SK-N-SH (cell line): ENCODE measurements around the gene C10orf90. TPM values are rescaled to one million over a fixed set of nuclear protein-coding genes. Genes with fewer than 3 reads are reported as not detected.

Experiments
- CTCF ChIA-PET: fragments of 300-600, 350-600 bp; formaldehyde crosslinking; extraction: SDS; loops from one replicate; lab custom pipeline; 2021; lab: Yijun Ruan, JAX
- POLR2A ChIA-PET: fragments of 350-600 bp; sonication (Branson Sonifier 250); formaldehyde crosslinking; extraction: SDS; loops from one replicate; lab custom pipeline; 2020; ENCODE audit warnings: antibody characterized with exemption, inconsistent platforms; lab: Yijun Ruan, JAX
- DNase-seq: peaks from one replicate; pipeline ENCODE4 v3.0.0; 2012
- H2AFZ ChIP-seq: fragments of 200-600 bp; sonication (generic); 2 replicates; pipeline ENCODE4 v1.8.1; 2016; ENCODE audit warnings: antibody characterized with exemption, mild to moderate bottlenecking, low read depth
- H3F3A ChIP-seq: fragments of 200-600 bp; sonication (generic); replicated peaks from 2 replicates; pipeline ENCODE3; 2016; ENCODE audit warnings: antibody characterized with exemption, mild to moderate bottlenecking; ENCODE audit not compliant: insufficient read depth
- H3K27ac ChIP-seq, 2 experiments: fragments of 200-500 bp in 1 of 2; fragments of 200-600 bp in 1 of 2; sonication (Bioruptor generic) in 1 of 2; sonication (generic), shearing (Covaris generic) in 1 of 2; 2 replicates each; pipeline versions ENCODE4 v1.5.1 to v1.6.1; 2014 to 2016; ENCODE audit warnings: low read depth in 2 of 2, inconsistent platforms in 1 of 2, low read length in 1 of 2, mild to moderate bottlenecking in 1 of 2, mixed read lengths in 1 of 2
- H3K27me3 ChIP-seq: fragments of 200-600 bp; sonication (generic), shearing (Covaris generic); 2 replicates; pipeline ENCODE4 v1.6.1; 2016; ENCODE audit warnings: mixed run types; ENCODE audit not compliant: insufficient read depth
- H3K36me3 ChIP-seq, 2 experiments: fragments of 200-500 bp in 1 of 2; fragments of 200-600 bp in 1 of 2; sonication (Bioruptor generic) in 1 of 2; sonication (generic) in 1 of 2; replicated peaks in 1 of 2; 2 replicates each; pipeline versions ENCODE3 to v1.5.1; 2014 to 2016; ENCODE audit warnings: low read length in 1 of 2, mild to moderate bottlenecking in 1 of 2; ENCODE audit not compliant: insufficient read depth in 2 of 2, control insufficient read depth in 1 of 2
- H3K4me1 ChIP-seq, 2 experiments: fragments of 200-500 bp in 1 of 2; fragments of 200-600 bp in 1 of 2; sonication (Bioruptor generic) in 1 of 2; sonication (generic), shearing (Covaris generic) in 1 of 2; 2 replicates each; pipeline versions ENCODE4 v1.5.1 to v1.6.1; 2014 to 2016; ENCODE audit warnings: low read depth in 1 of 2, low read length in 1 of 2, mixed run types in 1 of 2; ENCODE audit not compliant: insufficient read depth in 2 of 2, control insufficient read depth in 1 of 2
- H3K4me2 ChIP-seq: fragments of 200-600 bp; sonication (generic), shearing (Covaris generic); 2 replicates; pipeline ENCODE4 v1.6.1; 2017; ENCODE audit warnings: mixed run types
- H3K4me3 ChIP-seq, 2 experiments: fragments of 200-500 bp in 1 of 2; fragments of 200-600 bp in 1 of 2; sonication (Bioruptor generic) in 1 of 2; sonication (generic), shearing (Covaris generic) in 1 of 2; 2 replicates each; pipeline versions ENCODE4 v1.5.1 to v1.8.1; 2014 to 2016; ENCODE audit warnings: low read depth in 2 of 2, inconsistent platforms in 1 of 2, low read length in 1 of 2, mild to moderate bottlenecking in 1 of 2, mixed read lengths in 1 of 2, moderate library complexity in 1 of 2
- H3K79me2 ChIP-seq: fragments of 200-600 bp; sonication (generic); 2 replicates; pipeline ENCODE4 v1.8.1; 2017; ENCODE audit warnings: mild to moderate bottlenecking; ENCODE audit not compliant: insufficient read depth
- H3K9ac ChIP-seq: fragments of 200-600 bp; sonication (generic); 2 replicates; pipeline ENCODE4 v1.6.1; 2017; ENCODE audit warnings: mixed run types
- H3K9me2 ChIP-seq: fragments of 200-600 bp; sonication (generic); 2 replicates; pipeline ENCODE4 v1.6.1; 2017; ENCODE audit warnings: mixed run types
- H3K9me3 ChIP-seq: fragments of 200-600 bp; sonication (generic); 2 replicates; pipeline ENCODE4 v1.6.1; 2017; ENCODE audit warnings: mixed run types, mild to moderate bottlenecking, moderate library complexity
- H4K20me1 ChIP-seq: fragments of 200-600 bp; sonication (generic); 2 replicates; pipeline ENCODE4 v1.6.1; 2017; ENCODE audit warnings: mild to moderate bottlenecking, mixed run types; ENCODE audit not compliant: insufficient read depth
- CHD2 ChIP-seq: fragments of 150-350 bp; IDR thresholded peaks from 2 replicates; pipeline ENCODE4 v1.6.1; 2018; ENCODE audit warnings: low read length; ENCODE audit not compliant: partially characterized antibody
- ELF1 ChIP-seq: IDR thresholded peaks from 2 replicates; pipeline ENCODE4 v1.4.0; 2012
- FOXM1 ChIP-seq: IDR thresholded peaks from 2 replicates; pipeline ENCODE4 v1.4.0; 2012; ENCODE audit warnings: low read depth, mild to moderate bottlenecking
- MXI1 ChIP-seq: IDR thresholded peaks from 2 replicates; pipeline ENCODE4 v1.6.1; 2012; ENCODE audit warnings: mild to moderate bottlenecking, low read depth, low read length, improper control_type of control experiment
- NFIC ChIP-seq: IDR thresholded peaks from 2 replicates; pipeline ENCODE4 v1.4.0; 2012; ENCODE audit warnings: borderline replicate concordance
- NRF1 ChIP-seq: IDR thresholded peaks from 2 replicates; pipeline ENCODE4 v1.6.1; 2012; ENCODE audit warnings: low read depth, mild to moderate bottlenecking, low read length
- POLR2AphosphoS5 ChIP-seq: IDR thresholded peaks from 2 replicates; pipeline ENCODE4 v1.6.1; 2012; ENCODE audit warnings: low read depth, low read length
- RAD21 ChIP-seq: IDR thresholded peaks from 2 replicates; pipeline ENCODE4 v1.6.1; 2012; ENCODE audit warnings: mild to moderate bottlenecking, low read length
- RXRA ChIP-seq: IDR thresholded peaks from 2 replicates; pipeline ENCODE4 v1.4.0; 2012; ENCODE audit warnings: low read depth, mild to moderate bottlenecking, borderline replicate concordance
- SIN3A ChIP-seq: IDR thresholded peaks from 2 replicates; pipeline ENCODE4 v1.6.1; 2012; ENCODE audit warnings: low read depth, mild to moderate bottlenecking, low read length, moderate library complexity, borderline replicate concordance
- SMC3 ChIP-seq: IDR thresholded peaks from 2 replicates; pipeline ENCODE4 v1.6.1; 2012; ENCODE audit warnings: low read depth, low read length, improper control_type of control experiment
- TAF1 ChIP-seq: IDR thresholded peaks from 2 replicates; pipeline ENCODE4 v1.6.1; 2012; ENCODE audit warnings: low read depth, mild to moderate bottlenecking, low read length, moderate library complexity, borderline replicate concordance
- TEAD4 ChIP-seq: IDR thresholded peaks from 2 replicates; pipeline ENCODE4 v1.4.0; 2012; ENCODE audit warnings: mild to moderate bottlenecking, borderline replicate concordance; ENCODE audit not compliant: insufficient read depth
- YY1 ChIP-seq: IDR thresholded peaks from 2 replicates; pipeline ENCODE4 v1.4.0; 2012; ENCODE audit warnings: low read depth, mild to moderate bottlenecking
- WGBS: methylation state at CpG from one replicate; pipeline ENCODE4 v1.1.6; 2017; ENCODE audit warnings: low lambda C conversion rate; 5-methylcytosine and 5-hydroxymethylcytosine counted together
- polyA plus RNA-seq, 3 experiments: library from polyadenylated mRNA; depleted of rRNA; stranded (reverse); fragments of >200 nt; gene quantifications; 2 replicates each; pipeline ENCODE4 v1.2.3, GENCODE V29; 2012
- TF ChIP-seq, protein P1 (sequence below): IDR thresholded peaks from 2 replicates; pipeline ENCODE4 v1.4.0; 2012; ENCODE audit warnings: low read depth
- TF ChIP-seq, protein P2 (sequence below): IDR thresholded peaks from 2 replicates; pipeline ENCODE4 v1.4.0; 2012; ENCODE audit warnings: low read depth, borderline replicate concordance

C10orf90 gene
- polyA plus RNA-seq, 1 of the 3 experiments (the other 2 are of a cell fraction), result 0.21 TPM

DNA sequence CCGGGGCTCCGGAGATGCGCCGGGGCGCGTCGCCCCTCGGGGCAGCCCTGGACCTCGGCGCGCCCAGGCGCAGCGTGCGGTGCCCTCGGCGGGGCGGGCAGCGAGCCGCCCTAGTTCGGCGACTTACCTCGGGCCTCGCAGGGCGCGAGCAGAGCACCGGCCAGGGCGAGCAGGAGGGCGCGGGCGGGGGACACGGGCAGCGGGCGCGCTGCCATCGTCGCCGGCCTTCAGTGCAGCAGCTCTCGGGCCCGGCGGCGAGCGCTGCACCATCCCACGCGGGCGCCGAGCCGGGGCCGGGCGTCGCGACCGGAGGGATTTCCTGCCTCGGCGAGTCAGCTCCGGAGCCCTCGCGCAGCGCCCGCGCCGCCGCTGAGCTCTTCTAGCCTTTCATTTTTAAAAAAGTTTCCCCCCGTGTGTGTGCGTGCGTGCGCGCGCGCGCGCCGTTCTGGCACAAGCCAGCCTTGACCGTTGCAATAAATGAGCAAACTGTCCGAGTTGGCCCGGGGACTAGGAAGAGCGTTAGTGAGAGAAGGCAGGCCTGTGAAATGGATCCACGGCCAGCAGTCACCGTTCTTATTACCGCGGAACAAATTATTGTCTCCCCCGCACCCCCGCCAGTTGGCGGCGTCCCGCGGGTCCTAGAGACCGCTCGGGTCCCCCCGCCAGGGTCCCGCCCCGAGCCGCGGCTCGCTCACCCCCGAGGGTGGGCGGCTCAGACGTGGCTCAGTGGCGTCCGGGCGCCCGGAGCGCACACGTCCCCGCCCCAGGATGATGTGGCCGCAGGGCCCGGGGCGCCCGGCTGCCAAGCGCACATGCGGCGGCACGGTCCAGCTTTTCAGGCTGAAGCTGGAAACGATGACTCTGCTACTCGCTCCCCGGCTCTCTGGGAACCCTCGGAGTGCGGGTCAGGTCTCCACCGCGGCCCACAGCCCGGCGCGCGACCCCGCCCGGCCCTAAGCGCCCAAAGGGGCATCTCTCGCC lies 282.3 kb downstream of the C10orf90 start, which contains the start of gene ADAM12:
TSS of gene ADAM12 (minus strand) at position 547 of the 981 bp plus-strand sequence. CDS start at position 215, 332 bp downstream.
- WGBS, result 2% methylated on average over 27 of the region's 127 CpGs
- peaks cover 7% of the 10 kb centered on the region for H3K79me2 ChIP-seq
- no peak for TF ChIP-seq FOXM1
- peak; percentile 18 for TF ChIP-seq CHD2
- no peak for TF ChIP-seq TAF1
- peak; percentile 25; the same call in 1 of the 2 replicates for TF ChIP-seq POLR2AphosphoS5
- TF ChIP-seq SIN3A, result no peak
- TF ChIP-seq MXI1, result peak; percentile 47; the same call in 1 of the 2 replicates
- TF ChIP-seq YY1, result 0 out of 2 replicates have a peak, but pooled peaks have one; percentile 44
- TF ChIP-seq NRF1, result peak; percentile 43; the same call in 1 of the 2 replicates
- TF ChIP-seq, protein P1, sequence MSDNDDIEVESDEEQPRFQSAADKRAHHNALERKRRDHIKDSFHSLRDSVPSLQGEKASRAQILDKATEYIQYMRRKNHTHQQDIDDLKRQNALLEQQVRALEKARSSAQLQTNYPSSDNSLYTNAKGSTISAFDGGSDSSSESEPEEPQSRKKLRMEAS, result peak; percentile 68; the same call in 1 of the 2 replicates
- TF ChIP-seq, protein P2, sequence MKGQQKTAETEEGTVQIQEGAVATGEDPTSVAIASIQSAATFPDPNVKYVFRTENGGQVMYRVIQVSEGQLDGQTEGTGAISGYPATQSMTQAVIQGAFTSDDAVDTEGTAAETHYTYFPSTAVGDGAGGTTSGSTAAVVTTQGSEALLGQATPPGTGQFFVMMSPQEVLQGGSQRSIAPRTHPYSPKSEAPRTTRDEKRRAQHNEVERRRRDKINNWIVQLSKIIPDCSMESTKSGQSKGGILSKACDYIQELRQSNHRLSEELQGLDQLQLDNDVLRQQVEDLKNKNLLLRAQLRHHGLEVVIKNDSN, result no peak
- peaks cover 14% of the 10 kb centered on the region for H3F3A ChIP-seq
- H3K4me3 ChIP-seq, result peak within 1 kb of the TSS; percentile 60 to 71
- peak; percentile 88 for DNase-seq
- H3K27ac ChIP-seq, result peak within 1 kb of the TSS; percentile 36 to 76; a peak in 3 of 4 replicates
- CTCF ChIA-PET, result interaction anchor here (0.6 to 4.0 kb wide), 42 partner anchors 7 to 519 kb away, joined by 3 to 33 read pairs (median 5); no protein-coding TSS in a partner anchor
- peak within 1 kb of the TSS; percentile 46 for H3K9ac ChIP-seq
- peak within 1 kb of the TSS; percentile 86 for H2AFZ ChIP-seq
- H3K27me3 ChIP-seq, result no peaks in the 10 kb centered on the region
- peak within 1 kb of the TSS; percentile 87 for H3K4me2 ChIP-seq
- no peaks in the 10 kb centered on the region for H4K20me1 ChIP-seq
- H3K9me3 ChIP-seq, result no peaks in the 10 kb centered on the region; the same call in none of the 2 replicates
- no peaks in the 10 kb centered on the region for H3K9me2 ChIP-seq
- H3K4me1 ChIP-seq, result peaks cover 0 to 10% of the 10 kb centered on the region in 2 experiments; a peak in 2 of 4 replicates
- POLR2A ChIA-PET, result interaction anchor here (0.8 to 1.3 kb wide), 2 partner anchors 16 to 37 kb away, joined by 3 read pairs; no protein-coding TSS in a partner anchor
- no peaks in the 10 kb centered on the region for H3K36me3 ChIP-seq

DNA sequence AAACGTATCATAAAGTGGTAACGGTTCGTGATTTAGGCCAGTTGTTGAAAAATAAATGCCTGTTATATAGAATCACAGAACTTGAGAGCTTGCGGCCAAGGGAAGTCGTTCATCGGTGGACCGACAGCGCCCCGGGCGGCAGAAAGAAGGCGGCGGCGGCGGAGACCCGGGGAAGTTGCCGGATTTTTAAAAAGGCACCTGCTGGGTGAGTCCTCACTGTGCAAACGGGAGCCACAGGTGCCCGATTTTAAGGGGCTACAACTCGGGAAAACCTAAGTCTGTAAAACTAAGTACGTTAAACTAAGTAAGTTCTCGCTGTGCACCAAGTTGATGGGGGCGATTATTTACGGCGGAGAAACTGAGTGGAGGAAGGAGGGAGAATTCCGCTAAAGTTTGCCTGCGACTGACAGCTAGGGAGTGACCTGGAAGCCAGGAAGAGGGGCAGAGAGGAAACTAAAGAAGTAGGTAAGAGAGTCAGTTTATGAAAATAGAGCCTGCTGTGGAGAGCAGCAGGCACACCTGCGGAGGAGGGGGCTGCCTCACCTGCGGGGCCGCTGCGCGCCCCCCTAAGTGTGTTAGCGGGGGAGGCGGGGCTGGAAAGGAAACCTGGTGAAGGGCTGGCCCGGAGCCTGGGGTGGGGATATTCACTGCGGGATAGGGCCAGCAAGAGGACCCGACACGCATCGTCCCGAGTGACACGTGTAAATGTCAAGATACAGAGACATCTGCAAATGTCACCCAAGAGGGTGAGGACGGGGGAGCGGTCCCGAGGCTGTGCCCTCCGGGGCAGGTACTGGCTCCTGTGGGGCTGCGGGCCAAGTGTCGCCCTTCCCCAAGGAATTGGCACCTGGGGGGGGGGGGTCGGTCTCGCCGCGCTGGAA lies 283.2 kb downstream of the C10orf90 start:
- H3K27ac ChIP-seq, result peak overlapping the region; percentile 54 to 76
- peaks cover 9% of the 10 kb centered on the region for H3K79me2 ChIP-seq
- no peaks in the 10 kb centered on the region; the same call in none of the 2 replicates for H3K9me3 ChIP-seq
- no peaks in the 10 kb centered on the region for H3K9me2 ChIP-seq
- no peaks in the 10 kb centered on the region for H4K20me1 ChIP-seq
- H3K4me3 ChIP-seq, result peak overlapping the region; percentile 60 to 71
- peak overlapping the region; percentile 86 for H2AFZ ChIP-seq
- CTCF ChIA-PET, result interaction anchor here (0.6 to 4.0 kb wide), 66 partner anchors 8 to 1028 kb away, joined by 3 to 33 read pairs (median 4); no protein-coding TSS in a partner anchor
- H3F3A ChIP-seq, result peaks cover 17% of the 10 kb centered on the region
- H3K4me2 ChIP-seq, result peak overlapping the region; percentile 87
- H3K27me3 ChIP-seq, result no peaks in the 10 kb centered on the region
- peak; percentile 80 for DNase-seq
- 2% methylated on average over 36 of the region's 50 CpGs for WGBS
- H3K36me3 ChIP-seq, result peaks cover 0 to 4% of the 10 kb centered on the region in 2 experiments
- POLR2A ChIA-PET, result interaction anchor here (0.6 to 1.3 kb wide), 4 partner anchors 15 to 329 kb away, joined by 3 read pairs; no protein-coding TSS in a partner anchor
- peak overlapping the region; percentile 55 for H3K9ac ChIP-seq
- H3K4me1 ChIP-seq, result peaks cover 0 to 10% of the 10 kb centered on the region in 2 experiments; a peak in 2 of 4 replicates
- TF ChIP-seq FOXM1 (no peak), SMC3 (peak; percentile 69), RAD21 (peak; percentile 88), NFIC (no peak; the same call in 1 of the 2 replicates), CHD2 (peak; percentile 44), TAF1 (no peak), ELF1 (no peak), RXRA (no peak), TEAD4 (no peak)
- TF ChIP-seq, protein P2, result no peak
